ENCODE results near the gene MRPL21.

DNA sequence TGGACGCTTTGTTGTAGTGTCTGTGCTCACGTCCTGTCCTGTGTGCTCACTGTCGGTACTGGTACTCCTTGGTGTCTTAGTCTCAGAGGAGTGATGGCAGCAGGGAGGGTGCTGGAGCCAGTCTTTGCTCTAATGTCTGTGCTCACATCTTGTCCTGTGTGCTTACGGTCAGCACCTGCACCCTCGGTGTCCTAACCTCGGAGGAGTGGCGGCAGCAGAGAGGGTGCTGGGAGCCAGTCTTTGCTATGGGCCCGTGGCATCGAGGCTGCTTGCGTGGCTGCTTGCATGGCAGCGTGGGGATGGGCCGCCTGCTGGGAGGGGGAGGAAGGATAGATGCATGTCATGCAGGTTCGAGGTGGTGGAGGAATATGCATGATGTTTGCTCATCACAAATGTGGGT lies 12.8 kb upstream of the MRPL21 start:
- TF ChIP-seq, protein P1, sequence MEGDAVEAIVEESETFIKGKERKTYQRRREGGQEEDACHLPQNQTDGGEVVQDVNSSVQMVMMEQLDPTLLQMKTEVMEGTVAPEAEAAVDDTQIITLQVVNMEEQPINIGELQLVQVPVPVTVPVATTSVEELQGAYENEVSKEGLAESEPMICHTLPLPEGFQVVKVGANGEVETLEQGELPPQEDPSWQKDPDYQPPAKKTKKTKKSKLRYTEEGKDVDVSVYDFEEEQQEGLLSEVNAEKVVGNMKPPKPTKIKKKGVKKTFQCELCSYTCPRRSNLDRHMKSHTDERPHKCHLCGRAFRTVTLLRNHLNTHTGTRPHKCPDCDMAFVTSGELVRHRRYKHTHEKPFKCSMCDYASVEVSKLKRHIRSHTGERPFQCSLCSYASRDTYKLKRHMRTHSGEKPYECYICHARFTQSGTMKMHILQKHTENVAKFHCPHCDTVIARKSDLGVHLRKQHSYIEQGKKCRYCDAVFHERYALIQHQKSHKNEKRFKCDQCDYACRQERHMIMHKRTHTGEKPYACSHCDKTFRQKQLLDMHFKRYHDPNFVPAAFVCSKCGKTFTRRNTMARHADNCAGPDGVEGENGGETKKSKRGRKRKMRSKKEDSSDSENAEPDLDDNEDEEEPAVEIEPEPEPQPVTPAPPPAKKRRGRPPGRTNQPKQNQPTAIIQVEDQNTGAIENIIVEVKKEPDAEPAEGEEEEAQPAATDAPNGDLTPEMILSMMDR (optimal IDR thresholded peaks at IDR 0.05 in 1 of 3, IDR thresholded peaks at IDR 0.05 in 1 of 3, conservative IDR thresholded peaks at IDR 0.05 in 1 of 3; ENCODE audit: extremely low read depth in 1 of 3, insufficient read depth in 2 of 3, low read length in 3 of 3) = no peak
- TF ChIP-seq EZH2 (IDR thresholded peaks at IDR 0.05; ENCODE audit: low read length) = no peak

Measured in keratinocyte (primary cell).